HCT116 (cell line): ENCODE data around the gene ARHGAP10. TPM values are rescaled to one million over a fixed set of nuclear protein-coding genes. Genes with fewer than 3 reads are reported as not detected.

Experiments
- ATAC-seq: fragments of 200-7000 bp; cut with Tn5 transposase; 2 replicates; pipeline ENCODE4 v1.9.1; 2020; ENCODE audit warnings: mild to moderate bottlenecking, moderate library complexity
- BruUV-seq: library from RNA; stranded (reverse); fragments of 400-500 nt; replicated peaks from 2 replicates; lab custom pipeline; 2021; lab: Mats Ljungman, UMichigan
- CTCF ChIA-PET: fragments of 300-600 bp; sonication (Branson Sonifier 250); formaldehyde crosslinking; loops from one replicate; lab custom pipeline; 2021; ENCODE audit warnings: antibody characterized with exemption; lab: Charles Lee
- POLR2A ChIA-PET: fragments of 300-600, 350-600 bp; sonication (Branson Sonifier 250); formaldehyde crosslinking; loops from one replicate; lab custom pipeline; 2021; ENCODE audit warnings: antibody characterized with exemption; lab: Charles Lee
- RAD21 ChIA-PET, 2 experiments: fragments of 300-600 bp; sonication (Branson Sonifier 250); formaldehyde crosslinking; loops; one replicate each; lab custom pipeline; 2023; ENCODE audit warnings: low total read pairs in 2 of 2; ENCODE audit not compliant: uncharacterized antibody in 2 of 2, unreplicated experiment in 2 of 2, low non-redundant PET in 1 of 2; lab: Charles Lee
- DNase-seq: peaks from one replicate; pipeline ENCODE4 v3.0.0-alpha.2; 2010; ENCODE audit warnings: low read depth, low spot score
- H2AFZ ChIP-seq: fragments of 200-600 bp; shearing (Covaris generic), sonication (generic); 2 replicates; pipeline ENCODE4 v1.6.1; 2017; ENCODE audit warnings: low read depth, mixed run types, mixed read lengths, antibody characterized with exemption, low read length; ENCODE audit not compliant: poor library complexity, severe bottlenecking
- H3K27ac ChIP-seq: 2 replicates; pipeline ENCODE4 v1.5.1; 2012; ENCODE audit warnings: low read depth, low read length
- H3K27me3 ChIP-seq: fragments of 200-600 bp; sonication (generic); 2 replicates; pipeline ENCODE4 v1.6.1; 2016; ENCODE audit warnings: mixed run types, low read length, mixed read lengths; ENCODE audit not compliant: insufficient read depth
- H3K36me3 ChIP-seq, 2 experiments: fragments of 200-500 bp in 1 of 2; fragments of 200-600 bp in 1 of 2; sonication (Bioruptor generic) in 1 of 2; sonication (generic) in 1 of 2; 2 replicates each; pipeline versions ENCODE4 v1.5.1 to v1.6.1; 2014 to 2016; ENCODE audit warnings: low read length in 2 of 2, inconsistent platforms in 1 of 2, mixed read lengths in 1 of 2, mixed run types in 1 of 2; ENCODE audit not compliant: insufficient read depth in 2 of 2, control insufficient read depth in 1 of 2
- H3K4me1 ChIP-seq, 2 experiments: fragments of 200-600 bp in 1 of 2; sonication (generic) in 1 of 2; 2 replicates each; pipeline versions ENCODE4 v1.5.1 to v1.6.1; 2012 to 2017; ENCODE audit warnings: low read length in 2 of 2, inconsistent platforms in 1 of 2, mild to moderate bottlenecking in 1 of 2, mixed read lengths in 1 of 2, mixed run types in 1 of 2, moderate library complexity in 1 of 2; ENCODE audit not compliant: insufficient read depth in 2 of 2, control insufficient read depth in 1 of 2
- H3K4me2 ChIP-seq: fragments of 200-600 bp; sonication (generic); 2 replicates; pipeline ENCODE4 v1.6.1; 2017; ENCODE audit warnings: mixed run types, low read length, mixed read lengths
- H3K4me3 ChIP-seq, 2 experiments: fragments of 200-600 bp in 1 of 2; sonication (generic) in 1 of 2; replicated peaks in 1 of 2; 2 replicates each; pipeline ENCODE4 v1.5.1; 2011 to 2016; ENCODE audit warnings: low read length in 2 of 2, control low read depth in 1 of 2, low read depth in 1 of 2, mild to moderate bottlenecking in 1 of 2, mixed read lengths in 1 of 2, mixed run types in 1 of 2
- H3K79me2 ChIP-seq: fragments of 200-600 bp; sonication (generic); 2 replicates; pipeline ENCODE4 v1.6.1; 2017; ENCODE audit warnings: mild to moderate bottlenecking, mixed run types, low read length, moderate library complexity, mixed read lengths; ENCODE audit not compliant: insufficient read depth
- H3K9ac ChIP-seq: fragments of 200-600 bp; sonication (generic); 2 replicates; pipeline ENCODE4 v1.6.1; 2016; ENCODE audit warnings: low read length, mixed read lengths
- H3K9me2 ChIP-seq: fragments of 200-600 bp; sonication (generic), shearing (Covaris generic); 2 replicates; pipeline ENCODE4 v1.6.1; 2017; ENCODE audit warnings: mixed run types, mild to moderate bottlenecking, moderate library complexity; ENCODE audit not compliant: insufficient read depth
- H3K9me3 ChIP-seq, 2 experiments: fragments of 200-500 bp in 1 of 2; fragments of 200-600 bp in 1 of 2; sonication (Bioruptor generic) in 1 of 2; sonication (generic) in 1 of 2; 2 replicates each; pipeline ENCODE4 v1.6.1; 2014 to 2017; ENCODE audit warnings: low read length in 2 of 2, mixed read lengths in 2 of 2, inconsistent platforms in 1 of 2, low read depth in 1 of 2, mild to moderate bottlenecking in 1 of 2, mixed run types in 1 of 2, moderate library complexity in 1 of 2; ENCODE audit not compliant: control insufficient read depth in 1 of 2, insufficient read depth in 1 of 2
- H4K20me1 ChIP-seq: fragments of 200-600 bp; sonication (generic), shearing (Covaris generic); 2 replicates; pipeline ENCODE4 v1.6.1; 2017; ENCODE audit warnings: mixed run types, mild to moderate bottlenecking, moderate library complexity; ENCODE audit not compliant: insufficient read depth
- CBX3 ChIP-seq: IDR thresholded peaks from 2 replicates; pipeline ENCODE4 v1.6.1; 2012; ENCODE audit warnings: low read depth
- EGR1 ChIP-seq: IDR thresholded peaks from 2 replicates; pipeline ENCODE4 v1.6.1; 2012; ENCODE audit warnings: low read depth
- ELF1 ChIP-seq: IDR thresholded peaks from 2 replicates; pipeline ENCODE4 v1.6.1; 2012; ENCODE audit warnings: low read depth, borderline replicate concordance
- EZH2 ChIP-seq: fragments of 200-600 bp; sonication (generic); IDR thresholded peaks from 2 replicates; pipeline ENCODE4 v1.6.1; 2017; ENCODE audit warnings: antibody characterized with exemption, mixed run types
- FOSL1 ChIP-seq: IDR thresholded peaks from 2 replicates; pipeline ENCODE4 v1.6.1; 2012; ENCODE audit warnings: low read depth
- JUND ChIP-seq: IDR thresholded peaks from 2 replicates; pipeline ENCODE4 v1.6.1; 2012
- POLR2A ChIP-seq: IDR thresholded peaks from 2 replicates; pipeline ENCODE4 v1.7.0; 2011; ENCODE audit warnings: borderline replicate concordance; ENCODE audit not compliant: insufficient read depth, insufficient read length; ENCODE audit errors: extremely low read depth
- POLR2AphosphoS5 ChIP-seq: IDR thresholded peaks from 2 replicates; pipeline ENCODE4 v1.6.1; 2011; ENCODE audit warnings: mild to moderate bottlenecking, low read depth, low read length, moderate library complexity
- RAD21 ChIP-seq: IDR thresholded peaks from 2 replicates; pipeline ENCODE4 v1.6.1; 2012; ENCODE audit warnings: low read depth, mild to moderate bottlenecking
- REST ChIP-seq: IDR thresholded peaks from 2 replicates; pipeline ENCODE4 v1.6.1; 2012; ENCODE audit warnings: low read depth
- SIN3A ChIP-seq: IDR thresholded peaks from 2 replicates; pipeline ENCODE4 v1.6.1; 2012; ENCODE audit warnings: low read depth
- SP1 ChIP-seq: IDR thresholded peaks from 2 replicates; pipeline ENCODE4 v1.6.1; 2012; ENCODE audit warnings: low read depth
- SRF ChIP-seq: IDR thresholded peaks from 2 replicates; pipeline ENCODE4 v1.6.1; 2012; ENCODE audit warnings: low read depth
- TCF7L2 ChIP-seq: IDR thresholded peaks from 2 replicates; pipeline ENCODE4 v1.7.0; 2011; ENCODE audit warnings: borderline replicate concordance, inconsistent platforms; ENCODE audit not compliant: insufficient read depth, insufficient read length; ENCODE audit errors: extremely low read depth
- YY1 ChIP-seq: IDR thresholded peaks from 2 replicates; pipeline ENCODE4 v1.6.1; 2011; ENCODE audit warnings: low read length, low read depth, moderate library complexity, mild to moderate bottlenecking; ENCODE audit not compliant: insufficient replicate concordance; ENCODE audit errors: extremely low read depth
- ZBTB33 ChIP-seq: IDR thresholded peaks from 2 replicates; pipeline ENCODE4 v1.6.1; 2011; ENCODE audit warnings: mild to moderate bottlenecking, low read length, moderate library complexity; ENCODE audit not compliant: insufficient replicate concordance; ENCODE audit errors: extremely low read depth
- ZFX ChIP-seq: fragments of 450-650 bp; IDR thresholded peaks from 2 replicates; pipeline ENCODE4 v1.6.1; 2017
- ZNF274 ChIP-seq: fragments of 200-500 bp; sonication (Bioruptor generic); IDR thresholded peaks from 2 replicates; pipeline ENCODE4 v1.6.1; 2014; ENCODE audit warnings: mild to moderate bottlenecking, low read depth, low read length, inconsistent platforms
- intact Hi-C: fragments of 100-400 bp; cut with micrococcal nuclease; formaldehyde crosslinking; loops from 2 replicates; pipeline ENCODE4 v1.10.0; 2022
- total RNA-seq: library from RNA; stranded (reverse); gene quantifications from one replicate; pipeline ENCODE4 v1.2.1, GENCODE V29; 2021; ENCODE audit not compliant: unreplicated experiment

The ARHGAP10 gene
- total RNA-seq, 1 experiment from 2014 or later, result 24.7 TPM

GRCh38 chr4:148097801-148098200, 365.9 kb downstream of the ARHGAP10 start:
- POLR2A ChIA-PET, result no interaction called here
- Histone ChIP-seq H3K36me3 (no peaks in the 10 kb centered on the region), H3K4me3 (no peak overlapping the region), H3K27ac (no peak overlapping the region), H3K9me2 (no peaks in the 10 kb centered on the region), H3K9ac (no peak overlapping the region), H3K4me2 (no peak overlapping the region), H2AFZ (no peak overlapping the region), H3K27me3 (no peaks in the 10 kb centered on the region), H3K9me3 (no peaks in the 10 kb centered on the region), H3K79me2 (no peaks in the 10 kb centered on the region), H3K4me1 (no peaks in the 10 kb centered on the region), H4K20me1 (no peaks in the 10 kb centered on the region)
- BruUV-seq, result no TSS peak
- RAD21 ChIA-PET, result no interaction called here
- no peak for ATAC-seq
- TF ChIP-seq FOSL1 (no peak), SIN3A (no peak), SRF (no peak), YY1 (no peak)
- intact Hi-C loops, result no loop called here
- CTCF ChIA-PET, result no interaction called here
- DNase-seq, result no peak

- RAD21 ChIA-PET, result no interaction called here
- POLR2A ChIA-PET, result no interaction called here
- no peak for DNase-seq
- Histone ChIP-seq H3K27ac (no peak overlapping the region), H3K79me2 (no peaks in the 10 kb centered on the region), H4K20me1 (no peaks in the 10 kb centered on the region), H3K4me2 (no peak overlapping the region), H3K4me1 (no peaks in the 10 kb centered on the region), H2AFZ (no peak overlapping the region), H3K9me2 (no peaks in the 10 kb centered on the region), H3K36me3 (no peaks in the 10 kb centered on the region), H3K4me3 (no peak overlapping the region), H3K27me3 (no peaks in the 10 kb centered on the region), H3K9ac (no peak overlapping the region), H3K9me3 (no peaks in the 10 kb centered on the region)
- no peak for ATAC-seq
- BruUV-seq, result no TSS peak
- CTCF ChIA-PET, result no interaction called here
- intact Hi-C loops, result no loop called here
- TF ChIP-seq SRF (no peak), JUND (no peak), ZBTB33 (no peak), SIN3A (no peak), ZNF274 (no peak), REST (no peak), POLR2AphosphoS5 (no peak), FOSL1 (no peak), CBX3 (no peak), TCF7L2 (no peak), RAD21 (no peak), EGR1 (no peak), ELF1 (no peak), ZFX (no peak), POLR2A (no peak), SP1 (no peak), EZH2 (no peak)
Observed at GRCh38 chr4:148101235-148101634, 369.3 kb downstream of the ARHGAP10 start.
